ENCODE data around the gene FAM81B.
"Not testable (repeated sequence)": the region's sequence is repeated elsewhere in the genome, so short reads cannot be mapped to it uniquely, and the experiment has no call there.

FAM81B gene

GRCh38 chr5:95390812-95391492 lies at the start of gene FAM81B:
FAM81B (plus strand) TSS chr5:95391366; CDS start chr5:95391390, 24 bp downstream.
- Histone ChIP-seq H2AFZ (ENCODE audit: low read depth, low read length) (peak within 1 kb of the TSS; percentile 3), H3K4me1 (ENCODE audit: insufficient read depth, low read length) (peaks cover 5% of the 10 kb centered on the region), H3K27me3 (ENCODE audit: insufficient read depth, low read length) (no peaks in the 10 kb centered on the region), H3K36me3 (ENCODE audit: insufficient read depth, low read length) (no peaks in the 10 kb centered on the region), H3K4me3 (ENCODE audit: low read length) (no peak within 1 kb of the TSS), H3K9me3 (ENCODE audit: low read length) (no peaks in the 10 kb centered on the region)

- not testable (repeated sequence) for H3K4me1 ChIP-seq (ENCODE audit: insufficient read depth, low read length); H2AFZ ChIP-seq (ENCODE audit: low read depth, low read length); H3K4me3 ChIP-seq (ENCODE audit: low read length); H3K36me3 ChIP-seq (ENCODE audit: insufficient read depth, low read length); H3K27me3 ChIP-seq (ENCODE audit: insufficient read depth, low read length); H3K9me3 ChIP-seq (ENCODE audit: low read length)
Measured at GRCh38 chr5:95341444-95341843, 49.7 kb upstream of the FAM81B start.

GRCh38 chr5:95347506-95348120 lies 43.6 kb upstream of the FAM81B start:
- Histone ChIP-seq H3K9me3 (ENCODE audit: low read length) (no peaks in the 10 kb centered on the region), H3K36me3 (ENCODE audit: insufficient read depth, low read length) (no peaks in the 10 kb centered on the region), H3K4me1 (ENCODE audit: insufficient read depth, low read length) (no peaks in the 10 kb centered on the region), H3K4me3 (ENCODE audit: low read length) (no peak overlapping the region), H2AFZ (ENCODE audit: low read depth, low read length) (no peak overlapping the region), H3K27me3 (ENCODE audit: insufficient read depth, low read length) (no peaks in the 10 kb centered on the region)

GRCh38 chr5:95350631-95351030 lies 40.5 kb upstream of the FAM81B start:
- H3K9me3 ChIP-seq (ENCODE audit: low read length), result no peaks in the 10 kb centered on the region
- H3K27me3 ChIP-seq (ENCODE audit: insufficient read depth, low read length), result no peaks in the 10 kb centered on the region
- H2AFZ ChIP-seq (ENCODE audit: low read depth, low read length), result no peak overlapping the region
- H3K4me3 ChIP-seq (ENCODE audit: low read length), result no peak overlapping the region
- no peaks in the 10 kb centered on the region for H3K4me1 ChIP-seq (ENCODE audit: insufficient read depth, low read length)
- H3K36me3 ChIP-seq (ENCODE audit: insufficient read depth, low read length), result no peaks in the 10 kb centered on the region

GRCh38 chr5:95352691-95353090 lies 38.5 kb upstream of the FAM81B start:
- no peaks in the 10 kb centered on the region for H3K27me3 ChIP-seq (ENCODE audit: insufficient read depth, low read length)
- H3K4me3 ChIP-seq (ENCODE audit: low read length), result no peak overlapping the region
- H2AFZ ChIP-seq (ENCODE audit: low read depth, low read length), result no peak overlapping the region
- H3K9me3 ChIP-seq (ENCODE audit: low read length), result no peaks in the 10 kb centered on the region
- no peaks in the 10 kb centered on the region for H3K36me3 ChIP-seq (ENCODE audit: insufficient read depth, low read length)
- no peaks in the 10 kb centered on the region for H3K4me1 ChIP-seq (ENCODE audit: insufficient read depth, low read length)

- Histone ChIP-seq H3K4me3 (ENCODE audit: low read length) (no peak overlapping the region), H3K36me3 (ENCODE audit: insufficient read depth, low read length) (no peaks in the 10 kb centered on the region), H3K27me3 (ENCODE audit: insufficient read depth, low read length) (no peaks in the 10 kb centered on the region), H3K4me1 (ENCODE audit: insufficient read depth, low read length) (no peaks in the 10 kb centered on the region), H2AFZ (ENCODE audit: low read depth, low read length) (no peak overlapping the region), H3K9me3 (ENCODE audit: low read length) (no peaks in the 10 kb centered on the region)
Measured at GRCh38 chr5:95358320-95358719, 32.8 kb upstream of the FAM81B start.

- Histone ChIP-seq H2AFZ (ENCODE audit: low read depth, low read length) (no peak overlapping the region), H3K4me1 (ENCODE audit: insufficient read depth, low read length) (no peaks in the 10 kb centered on the region), H3K36me3 (ENCODE audit: insufficient read depth, low read length) (no peaks in the 10 kb centered on the region)
Measured at GRCh38 chr5:95358848-95359247, 32.3 kb upstream of the FAM81B start.

GRCh38 chr5:95360667-95361066 lies 30.5 kb upstream of the FAM81B start:
- H3K36me3 ChIP-seq (ENCODE audit: insufficient read depth, low read length); H3K4me1 ChIP-seq (ENCODE audit: insufficient read depth, low read length); H3K27me3 ChIP-seq (ENCODE audit: insufficient read depth, low read length); H3K9me3 ChIP-seq (ENCODE audit: low read length); H2AFZ ChIP-seq (ENCODE audit: low read depth, low read length); H3K4me3 ChIP-seq (ENCODE audit: low read length): not testable (repeated sequence)

More at GRCh38 chr5:95358848-95359247, 32.3 kb upstream of the FAM81B start:
- H3K9me3 ChIP-seq (ENCODE audit: low read length), result no peaks in the 10 kb centered on the region
- H3K27me3 ChIP-seq (ENCODE audit: insufficient read depth, low read length), result no peaks in the 10 kb centered on the region
- no peak overlapping the region for H3K4me3 ChIP-seq (ENCODE audit: low read length)

GRCh38 chr5:95365302-95366095 lies 25.7 kb upstream of the FAM81B start:
- no peaks in the 10 kb centered on the region for H3K4me1 ChIP-seq (ENCODE audit: insufficient read depth, low read length)
- H3K27me3 ChIP-seq (ENCODE audit: insufficient read depth, low read length), result no peaks in the 10 kb centered on the region
- H3K36me3 ChIP-seq (ENCODE audit: insufficient read depth, low read length), result no peaks in the 10 kb centered on the region
- no peaks in the 10 kb centered on the region for H3K9me3 ChIP-seq (ENCODE audit: low read length)
- H3K4me3 ChIP-seq (ENCODE audit: low read length), result no peak overlapping the region
- H2AFZ ChIP-seq (ENCODE audit: low read depth, low read length), result no peak overlapping the region

- Histone ChIP-seq H3K4me3 (ENCODE audit: low read length) (no peak overlapping the region), H3K9me3 (ENCODE audit: low read length) (no peaks in the 10 kb centered on the region)
Measured at GRCh38 chr5:95369782-95370181, 21.4 kb upstream of the FAM81B start.

GRCh38 chr5:95374061-95374460 lies 17.1 kb upstream of the FAM81B start:
- Histone ChIP-seq H2AFZ (ENCODE audit: low read depth, low read length) (no peak overlapping the region), H3K36me3 (ENCODE audit: insufficient read depth, low read length) (no peaks in the 10 kb centered on the region), H3K4me1 (ENCODE audit: insufficient read depth, low read length) (no peaks in the 10 kb centered on the region), H3K9me3 (ENCODE audit: low read length) (no peaks in the 10 kb centered on the region), H3K27me3 (ENCODE audit: insufficient read depth, low read length) (no peaks in the 10 kb centered on the region), H3K4me3 (ENCODE audit: low read length) (no peak overlapping the region)

More at GRCh38 chr5:95369782-95370181, 21.4 kb upstream of the FAM81B start:
- H2AFZ ChIP-seq (ENCODE audit: low read depth, low read length), result no peak overlapping the region
- no peaks in the 10 kb centered on the region for H3K27me3 ChIP-seq (ENCODE audit: insufficient read depth, low read length)
- H3K36me3 ChIP-seq (ENCODE audit: insufficient read depth, low read length), result no peaks in the 10 kb centered on the region
- no peaks in the 10 kb centered on the region for H3K4me1 ChIP-seq (ENCODE audit: insufficient read depth, low read length)

GRCh38 chr5:95375591-95375990 lies 15.6 kb upstream of the FAM81B start:
- no peaks in the 10 kb centered on the region for H3K36me3 ChIP-seq (ENCODE audit: insufficient read depth, low read length)
- no peak overlapping the region for H3K4me3 ChIP-seq (ENCODE audit: low read length)
- H3K4me1 ChIP-seq (ENCODE audit: insufficient read depth, low read length), result no peaks in the 10 kb centered on the region
- no peaks in the 10 kb centered on the region for H3K27me3 ChIP-seq (ENCODE audit: insufficient read depth, low read length)
- peak overlapping the region; percentile 47 for H2AFZ ChIP-seq (ENCODE audit: low read depth, low read length)
- H3K9me3 ChIP-seq (ENCODE audit: low read length), result peaks cover 2% of the 10 kb centered on the region

- H3K36me3 ChIP-seq (ENCODE audit: insufficient read depth, low read length), result no peaks in the 10 kb centered on the region
- peaks cover 2% of the 10 kb centered on the region for H3K9me3 ChIP-seq (ENCODE audit: low read length)
- H2AFZ ChIP-seq (ENCODE audit: low read depth, low read length), result no peak overlapping the region
- no peaks in the 10 kb centered on the region for H3K4me1 ChIP-seq (ENCODE audit: insufficient read depth, low read length)
- no peaks in the 10 kb centered on the region for H3K27me3 ChIP-seq (ENCODE audit: insufficient read depth, low read length)
- no peak overlapping the region for H3K4me3 ChIP-seq (ENCODE audit: low read length)
Measured at GRCh38 chr5:95379133-95379532, 12.0 kb upstream of the FAM81B start.

Data from neuron (in vitro differentiated cells).